Stimulated activated CD8-positive, alpha-beta memory T cell treated with anti-CD3 and anti-CD28 coated beads, Interleukin-4, amount 100 ng/mL, for 1 hour (primary cell): ENCODE results near the gene FZR1.
"Not testable (repeated sequence)": the region's sequence is repeated elsewhere in the genome, so short reads cannot be mapped to it uniquely, and the experiment has no call there.

Source experiments
- DNase-seq, 2 donors: peaks; one replicate each; pipeline ENCODE4 v3.0.0-alpha.2; 2020; ENCODE audit warnings: low read depth in 2 of 2, low spot score in 1 of 2

Gene FZR1

DNA sequence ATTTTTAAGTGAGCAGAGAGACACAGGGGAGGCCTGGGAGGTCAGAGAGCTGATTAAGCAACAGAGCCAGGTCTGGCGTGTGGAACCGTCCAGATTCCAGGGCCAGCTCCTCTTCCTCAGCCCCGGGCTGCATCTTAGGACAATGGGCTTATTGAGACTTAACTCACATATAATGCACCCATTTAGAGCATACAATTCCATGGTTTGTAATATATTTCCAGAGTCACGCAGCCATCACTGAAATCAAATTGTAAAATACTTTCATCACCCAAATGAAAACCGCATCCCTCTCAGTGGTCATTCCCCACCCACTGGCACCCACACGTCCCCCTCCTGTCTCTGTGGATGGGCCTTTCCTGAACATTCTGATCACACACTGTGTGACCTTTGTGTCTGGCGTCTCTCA is 64.5 kb downstream of the FZR1 start:
- DNase-seq: no peak

DNA sequence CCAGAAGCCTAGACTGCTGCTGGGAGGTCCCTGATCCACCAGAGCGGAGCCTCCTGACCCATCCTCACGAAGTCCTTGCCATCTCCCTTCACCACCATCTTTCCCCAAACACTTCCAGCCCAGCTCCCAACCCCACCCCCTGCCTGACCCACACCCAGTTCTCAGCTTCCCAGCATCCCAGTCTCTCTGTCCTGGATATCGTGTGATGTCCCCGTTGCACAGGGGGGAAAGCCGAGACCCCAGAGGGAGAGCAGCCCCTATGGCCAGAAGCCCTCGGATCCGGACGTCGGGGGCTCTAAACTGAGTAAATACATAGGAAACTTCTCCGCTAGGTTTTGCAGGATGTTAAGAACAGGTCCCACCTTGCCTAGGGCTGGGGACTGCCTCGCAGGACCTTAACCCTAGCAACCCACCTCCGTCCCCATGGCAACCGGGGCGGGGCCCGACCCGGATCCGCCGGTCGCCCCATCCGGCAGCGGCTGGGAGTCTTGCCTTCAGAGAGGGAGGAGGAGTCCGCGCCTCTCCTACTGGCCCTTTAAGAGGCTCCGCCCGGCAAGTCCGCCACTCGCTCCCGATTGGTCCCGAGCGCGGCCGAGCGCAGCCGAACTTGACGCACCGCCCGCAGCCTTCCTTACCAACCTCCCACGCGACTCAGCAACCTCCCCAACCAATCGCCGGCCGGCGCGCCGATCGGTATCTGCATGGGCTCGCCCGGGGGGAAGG is 66.2 kb downstream of the FZR1 start:
- peak; percentile 97 to 98 for DNase-seq

DNA sequence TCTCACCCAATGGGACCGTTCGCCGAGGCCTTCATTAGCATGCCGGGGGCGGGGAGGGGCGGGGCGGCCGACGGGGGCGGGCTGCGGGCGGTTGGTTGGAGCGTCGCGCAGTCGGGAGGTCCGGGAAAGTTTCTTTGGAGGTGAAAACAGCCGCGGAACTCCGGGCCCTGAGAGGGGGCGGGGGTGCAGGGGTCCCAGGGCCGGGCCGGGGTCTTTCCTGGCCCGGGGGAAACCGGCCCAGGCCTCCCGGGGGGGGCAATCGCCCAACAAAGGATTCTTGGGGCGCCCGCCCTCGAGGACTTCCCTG is 66.7 kb downstream of the FZR1 start, which contains the start of gene HMG20B:
Gene HMG20B, plus strand, starts transcription at position 90 of the 307 bp plus-strand sequence. CDS start 366 bp downstream, outside the sequence.
- DNase-seq: no peak

DNA sequence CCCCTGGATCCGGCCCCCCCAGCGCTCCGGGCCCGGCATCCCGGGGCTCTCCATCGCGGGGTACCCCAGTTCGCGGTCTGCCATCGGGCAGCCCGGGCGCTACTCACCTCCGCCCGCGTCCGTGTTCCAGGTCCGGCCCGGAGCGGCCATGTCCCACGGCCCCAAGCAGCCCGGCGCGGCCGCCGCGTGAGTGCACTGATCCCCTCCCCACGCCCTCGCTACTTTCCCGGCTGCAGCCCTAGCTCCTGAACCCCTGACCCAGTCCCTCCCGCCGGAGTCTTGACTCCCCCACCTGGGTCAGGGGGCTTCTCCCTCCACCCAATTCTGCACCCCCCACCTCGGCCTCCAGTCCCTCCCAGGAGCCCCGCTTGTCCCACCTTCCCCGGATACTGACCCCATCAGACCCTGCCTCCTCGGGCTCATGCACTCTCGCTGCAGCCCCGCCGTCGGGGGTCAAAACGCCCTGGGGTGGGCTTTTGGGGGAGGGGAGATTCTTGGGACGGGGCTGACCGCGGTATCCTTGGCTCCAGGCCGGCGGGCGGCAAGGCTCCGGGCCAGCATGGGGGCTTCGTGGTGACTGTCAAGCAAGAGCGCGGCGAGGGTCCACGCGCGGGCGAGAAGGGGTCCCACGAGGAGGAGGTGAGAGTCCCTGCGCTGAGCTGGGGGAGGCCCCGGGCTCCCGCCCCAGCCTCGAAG is 67.2 kb downstream of the FZR1 start:
- no peak for DNase-seq

DNA sequence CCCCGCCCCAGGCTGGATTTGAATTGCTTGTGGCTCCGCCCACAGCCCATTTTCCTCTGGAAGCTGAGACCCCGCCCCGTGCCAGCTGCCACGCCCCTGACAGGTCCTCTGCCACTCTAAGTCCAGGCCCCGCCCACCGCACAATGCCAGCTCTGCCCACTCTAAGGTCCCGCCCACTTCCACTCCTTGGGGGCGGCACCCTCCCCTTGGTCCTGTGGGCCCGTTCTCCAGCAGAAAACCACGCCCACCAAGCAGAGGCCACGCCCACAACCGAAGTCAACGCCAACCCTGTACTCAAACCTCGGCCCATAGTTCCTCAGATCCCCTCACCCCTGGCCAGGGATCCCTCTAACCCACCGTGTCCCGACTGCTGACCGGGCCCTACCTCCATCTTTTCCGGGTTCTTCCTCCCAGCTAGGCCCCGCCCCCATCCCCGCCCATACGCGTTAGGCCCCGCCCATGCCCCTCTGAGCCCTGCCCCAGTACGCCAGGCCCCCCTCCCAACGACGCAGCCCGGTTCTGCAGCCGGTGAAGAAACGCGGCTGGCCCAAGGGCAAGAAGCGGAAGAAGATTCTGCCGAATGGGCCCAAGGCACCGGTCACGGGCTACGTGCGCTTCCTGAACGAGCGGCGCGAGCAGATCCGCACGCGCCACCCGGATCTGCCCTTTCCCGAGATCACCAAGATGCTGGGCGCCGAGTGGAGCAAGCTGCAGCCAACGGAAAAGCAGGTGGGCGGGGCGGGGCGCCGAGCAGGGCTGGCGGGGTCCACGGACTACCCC is 67.9 kb downstream of the FZR1 start:
- peak in 1 of 2 donors; percentile 55 for DNase-seq

DNA sequence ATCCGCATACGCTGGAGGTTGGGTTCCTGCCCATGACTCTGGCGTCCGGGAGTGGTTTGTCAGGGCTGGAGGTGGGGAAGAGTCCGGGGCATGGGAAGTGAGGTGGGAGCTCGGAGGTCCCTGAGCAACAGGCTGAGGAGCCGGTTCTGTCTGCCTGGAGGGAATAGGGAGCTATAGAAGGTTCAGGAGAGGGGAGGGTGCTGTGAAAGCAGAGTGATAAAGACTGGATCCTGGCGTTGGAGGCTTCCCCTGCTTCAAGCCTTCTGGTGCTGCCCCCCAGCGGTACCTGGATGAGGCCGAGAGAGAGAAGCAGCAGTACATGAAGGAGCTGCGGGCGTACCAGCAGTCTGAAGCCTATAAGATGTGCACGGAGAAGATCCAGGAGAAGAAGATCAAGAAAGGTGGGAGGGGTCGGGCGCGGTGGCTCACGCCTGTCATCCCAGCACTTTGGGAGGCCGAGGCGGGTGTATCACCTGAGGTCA is 69.2 kb downstream of the FZR1 start:
- no peak for DNase-seq

DNA sequence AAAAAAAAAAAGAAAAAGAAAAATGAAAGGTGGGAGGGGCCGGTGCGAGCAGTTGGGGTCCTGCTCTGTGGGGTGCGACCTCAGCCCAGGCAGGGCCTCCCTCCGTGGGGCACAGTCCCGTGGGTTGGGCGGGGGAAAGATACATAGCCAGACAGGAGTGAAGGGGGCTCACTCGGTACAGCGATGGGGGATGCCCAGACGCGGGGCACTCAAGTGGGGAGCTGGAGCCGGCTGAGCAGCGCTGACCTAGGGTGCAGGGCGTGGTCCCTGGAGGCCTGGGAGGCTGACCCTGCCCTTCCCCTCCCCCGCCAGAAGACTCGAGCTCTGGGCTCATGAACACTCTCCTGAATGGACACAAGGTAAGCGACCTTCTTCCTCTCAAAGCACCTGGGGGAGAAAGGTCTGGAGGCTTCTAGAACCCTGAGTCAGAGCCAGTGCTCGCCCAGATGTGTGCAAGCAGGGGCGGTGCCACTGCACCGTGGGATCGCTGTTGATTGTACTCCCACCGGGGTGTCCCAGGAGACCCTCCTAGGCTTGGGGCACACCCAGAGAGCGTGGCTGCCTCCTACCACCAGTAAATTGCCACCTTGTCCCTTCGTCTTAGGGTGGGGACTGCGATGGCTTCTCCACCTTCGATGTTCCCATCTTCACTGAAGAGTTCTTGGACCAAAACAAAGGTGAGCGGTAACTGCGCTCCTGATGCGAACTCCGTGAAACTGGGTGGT is 70.0 kb downstream of the FZR1 start:
- DNase-seq: no peak

DNA sequence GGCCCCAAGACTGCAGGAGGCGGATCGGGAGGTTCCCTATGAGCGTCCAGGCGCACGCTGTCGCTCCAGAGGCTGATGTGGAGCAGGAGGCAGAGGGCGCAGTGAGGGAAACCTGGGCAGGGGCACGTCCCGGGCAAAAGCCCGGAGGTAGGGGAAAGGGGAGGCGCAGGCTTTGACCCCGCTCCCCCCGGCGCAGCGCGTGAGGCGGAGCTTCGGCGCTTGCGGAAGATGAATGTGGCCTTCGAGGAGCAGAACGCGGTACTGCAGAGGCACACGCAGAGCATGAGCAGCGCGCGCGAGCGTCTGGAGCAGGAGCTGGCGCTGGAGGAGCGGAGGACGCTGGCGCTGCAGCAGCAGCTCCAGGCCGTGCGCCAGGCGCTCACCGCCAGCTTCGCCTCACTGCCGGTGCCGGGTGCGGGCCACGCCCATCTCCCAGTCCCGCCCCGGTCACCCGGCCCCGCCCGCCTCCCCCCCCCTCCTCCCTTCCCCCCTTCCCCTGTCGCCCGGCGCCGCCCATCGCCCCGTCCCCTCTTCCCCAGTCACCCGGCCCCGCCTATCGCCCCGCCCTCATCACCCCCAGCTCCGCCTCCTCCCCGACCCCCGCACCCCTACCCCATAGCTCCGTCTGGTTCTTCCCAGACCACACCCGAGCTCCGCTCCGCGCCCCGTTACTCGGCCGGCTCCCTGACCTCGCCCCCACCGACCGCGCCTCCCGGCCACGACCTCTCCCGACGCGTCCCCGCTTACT is 70.8 kb downstream of the FZR1 start:
- no peak for DNase-seq

DNA sequence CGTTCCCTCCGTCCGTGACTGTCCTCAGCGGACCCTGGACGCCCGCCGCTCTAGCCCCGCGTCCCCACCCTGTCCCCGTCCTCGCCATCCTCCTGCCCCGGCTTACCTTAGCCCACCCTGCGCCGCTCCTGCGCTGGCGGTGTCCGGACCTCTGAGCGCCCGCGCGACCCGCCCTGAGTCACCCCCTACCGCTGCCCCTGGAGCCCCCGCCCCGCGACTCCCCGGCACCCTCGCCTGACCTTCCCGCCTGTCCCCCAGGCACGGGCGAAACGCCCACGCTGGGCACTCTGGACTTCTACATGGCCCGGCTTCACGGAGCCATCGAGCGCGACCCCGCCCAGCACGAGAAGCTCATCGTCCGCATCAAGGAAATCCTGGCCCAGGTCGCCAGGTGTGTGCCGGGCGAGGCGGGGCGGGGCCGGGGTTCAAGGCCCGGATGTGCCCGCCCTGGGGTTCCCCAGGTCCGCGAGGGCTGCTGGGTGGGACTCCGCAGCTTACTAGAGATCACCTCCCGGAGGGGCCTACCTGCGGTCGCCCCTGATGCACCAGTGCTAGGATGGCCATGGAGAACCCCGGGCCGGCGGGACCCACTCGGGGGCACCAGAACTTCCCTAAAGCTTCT is 71.7 kb downstream of the FZR1 start:
- no peak for DNase-seq

DNA sequence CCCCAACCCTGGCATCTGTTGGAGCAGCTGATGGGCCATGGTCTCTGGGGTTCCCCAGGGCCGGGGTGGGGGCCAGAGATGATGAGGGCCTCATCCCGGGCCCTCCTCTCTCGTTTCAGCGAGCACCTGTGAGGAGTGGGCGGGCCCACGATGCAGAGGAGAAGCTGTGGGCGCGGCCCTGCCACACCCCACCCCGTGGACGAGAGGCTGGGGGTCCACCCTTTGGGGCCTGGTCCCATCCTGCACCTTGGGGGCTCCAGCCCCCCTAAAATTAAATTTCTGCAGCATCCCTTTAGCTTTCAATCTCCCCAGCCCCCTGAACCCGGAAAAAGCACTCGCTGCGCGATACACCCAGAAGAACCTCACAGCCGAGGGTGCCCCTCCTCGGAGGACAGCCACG is 72.3 kb downstream of the FZR1 start:
- DNase-seq: no peak

DNA sequence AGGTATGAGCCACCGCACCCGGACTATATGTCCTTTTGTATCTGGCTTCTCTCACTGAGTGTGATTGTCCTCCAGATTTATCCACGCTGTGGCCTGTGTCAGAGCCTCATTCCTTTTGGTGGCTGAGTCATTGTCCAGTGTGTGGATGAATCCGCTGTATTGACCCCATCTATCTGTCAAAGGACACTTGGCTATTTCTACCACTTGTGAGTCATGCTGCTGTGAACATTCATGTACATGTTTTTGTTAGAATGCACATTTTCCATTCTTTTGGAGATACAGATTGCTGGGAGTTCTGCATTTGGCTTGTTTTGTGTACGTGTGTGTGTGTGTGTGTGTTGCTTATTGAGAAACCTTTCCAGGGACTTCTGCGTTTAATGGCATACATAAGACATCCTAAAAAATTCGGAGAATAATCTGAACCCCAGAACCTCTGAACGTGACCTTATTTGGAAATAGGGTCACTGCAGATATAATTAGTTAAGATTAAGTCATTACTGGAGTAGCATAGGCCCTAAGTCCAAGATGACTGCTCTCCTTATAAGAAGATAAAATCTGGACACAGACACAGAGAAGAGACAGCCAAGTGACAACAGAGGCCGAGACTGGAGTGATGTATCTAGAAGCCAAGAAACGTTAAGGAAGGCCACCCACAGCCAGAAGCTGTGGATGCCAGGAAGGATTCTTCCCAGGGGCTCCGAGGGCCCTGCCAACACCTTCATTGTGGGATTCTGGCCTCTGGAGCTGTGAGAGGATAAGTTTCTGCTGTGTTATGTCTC is 74.2 kb downstream of the FZR1 start:
- no peak for DNase-seq

DNA sequence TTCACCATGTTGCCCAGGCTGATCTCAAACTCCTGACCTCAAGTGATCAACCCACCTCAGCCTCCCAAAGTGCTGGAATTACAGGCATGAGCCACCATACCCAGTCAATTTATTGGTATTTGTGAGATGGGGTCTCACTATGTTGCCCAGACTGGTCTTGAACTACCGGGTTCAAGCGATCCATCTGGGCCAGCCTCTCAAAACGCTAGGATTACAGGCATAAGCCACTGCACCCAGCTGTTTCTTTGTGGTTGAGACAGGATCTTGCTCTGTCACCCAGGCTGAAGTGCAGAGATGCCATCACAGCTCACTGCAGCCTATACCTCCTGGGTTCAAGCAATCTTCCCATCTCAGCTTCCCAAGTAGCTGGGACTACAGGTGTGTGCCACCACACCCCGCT is 75.7 kb downstream of the FZR1 start:
- not testable (repeated sequence) for DNase-seq

DNA sequence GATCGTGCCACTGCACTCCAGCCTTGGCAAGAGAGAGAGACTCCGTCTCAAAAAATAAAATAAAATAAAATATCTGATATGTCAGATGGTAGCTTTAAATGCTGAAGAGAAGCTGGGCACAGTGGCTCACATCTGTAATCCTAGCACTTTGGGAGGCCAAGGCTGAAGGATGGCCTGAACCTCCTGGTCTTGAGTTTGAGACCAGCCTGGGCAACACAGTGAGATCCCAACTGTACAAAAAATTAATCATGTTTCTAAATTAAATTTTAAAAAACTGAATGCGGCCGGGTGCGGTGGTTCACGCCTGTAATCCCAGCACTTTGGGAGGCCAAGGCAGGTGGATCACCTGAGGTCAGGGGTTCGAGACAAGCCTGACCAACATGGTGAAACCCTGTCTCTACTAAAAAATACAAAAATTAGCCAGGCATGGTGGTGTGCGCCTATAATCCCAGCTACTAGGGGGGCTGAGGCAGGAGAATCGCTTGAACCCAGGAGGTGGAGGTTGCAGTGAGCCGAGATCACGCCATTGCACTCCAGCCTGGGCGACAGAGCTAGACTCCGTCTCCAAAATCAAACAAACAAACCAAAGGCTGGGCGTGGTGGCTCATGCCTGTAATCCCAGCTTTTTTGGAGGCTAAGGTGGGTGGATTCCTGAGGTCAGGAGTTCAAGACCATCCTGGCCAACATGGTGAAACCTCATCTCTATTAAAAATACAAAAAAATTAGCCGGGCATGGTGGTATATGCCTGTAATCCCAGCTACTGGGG is 78.1 kb downstream of the FZR1 start:
- not testable (repeated sequence) for DNase-seq

DNA sequence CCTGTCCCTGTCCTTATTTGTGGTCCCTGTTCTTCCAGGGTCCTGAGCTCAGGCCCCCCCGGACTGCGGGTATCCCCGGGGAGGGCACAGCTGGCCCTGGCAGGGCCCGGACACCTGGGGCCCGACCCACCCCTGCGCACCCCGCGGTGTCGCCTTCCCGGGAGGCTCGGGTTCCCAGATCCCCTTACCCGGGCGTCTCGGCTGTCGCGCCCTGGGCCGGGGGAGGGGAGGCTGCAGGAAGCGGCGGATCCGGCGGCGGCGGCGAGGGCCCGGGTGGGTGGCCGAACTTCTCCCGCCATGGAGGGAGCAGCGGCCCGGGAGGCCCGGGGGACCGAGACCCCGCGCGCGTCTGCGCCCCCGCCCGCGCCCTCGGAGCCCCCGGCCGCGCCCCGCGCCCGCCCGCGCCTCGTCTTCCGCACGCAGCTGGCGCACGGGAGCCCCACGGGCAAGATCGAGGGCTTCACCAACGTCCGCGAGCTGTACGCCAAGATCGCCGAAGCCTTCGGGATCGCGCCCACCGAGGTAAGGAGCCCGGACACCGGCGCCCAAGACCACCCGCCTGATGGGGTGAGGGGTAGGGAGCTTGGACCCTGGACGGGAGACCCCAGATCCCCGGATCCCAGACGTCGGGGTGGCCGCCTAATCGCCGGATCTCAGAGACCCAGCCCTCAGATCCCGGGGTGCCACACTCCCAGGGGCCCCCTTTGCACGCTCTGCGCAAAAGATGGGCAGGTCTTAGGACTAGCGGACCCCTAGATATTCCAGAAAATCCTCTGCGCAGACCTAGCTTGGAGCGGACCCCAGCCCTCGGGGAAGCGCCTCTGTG is 79.4 kb downstream of the FZR1 start, which contains the start of gene GIPC3:
Gene GIPC3, plus strand, starts transcription at position 178 of the 826 bp plus-strand sequence. Its CDS starts 120 bp downstream, at position 298.
- no peak for DNase-seq

DNA sequence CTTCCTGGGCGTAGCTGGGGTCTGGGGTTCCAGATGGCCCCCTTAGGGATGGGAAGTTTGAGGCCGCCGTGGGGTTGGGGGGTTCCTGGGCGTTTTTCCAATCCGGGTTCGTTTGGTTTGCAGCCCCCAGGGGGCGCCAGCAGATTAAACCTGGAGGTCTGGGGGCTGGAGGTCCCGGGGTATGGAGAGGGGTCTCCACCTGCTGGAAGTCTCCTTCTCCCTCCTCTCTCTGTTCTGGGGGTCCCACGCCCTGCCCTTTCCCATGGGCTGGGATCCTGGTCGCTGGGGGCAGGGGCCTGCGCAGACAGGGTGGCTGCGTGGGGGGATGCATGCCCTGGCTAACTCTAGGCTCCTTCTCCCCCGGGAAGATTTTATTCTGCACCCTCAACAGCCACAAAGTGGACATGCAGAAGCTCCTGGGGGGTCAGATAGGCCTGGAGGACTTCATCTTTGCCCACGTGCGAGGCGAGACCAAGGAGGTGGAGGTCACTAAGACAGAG is 80.1 kb downstream of the FZR1 start:
- DNase-seq: no peak

DNA sequence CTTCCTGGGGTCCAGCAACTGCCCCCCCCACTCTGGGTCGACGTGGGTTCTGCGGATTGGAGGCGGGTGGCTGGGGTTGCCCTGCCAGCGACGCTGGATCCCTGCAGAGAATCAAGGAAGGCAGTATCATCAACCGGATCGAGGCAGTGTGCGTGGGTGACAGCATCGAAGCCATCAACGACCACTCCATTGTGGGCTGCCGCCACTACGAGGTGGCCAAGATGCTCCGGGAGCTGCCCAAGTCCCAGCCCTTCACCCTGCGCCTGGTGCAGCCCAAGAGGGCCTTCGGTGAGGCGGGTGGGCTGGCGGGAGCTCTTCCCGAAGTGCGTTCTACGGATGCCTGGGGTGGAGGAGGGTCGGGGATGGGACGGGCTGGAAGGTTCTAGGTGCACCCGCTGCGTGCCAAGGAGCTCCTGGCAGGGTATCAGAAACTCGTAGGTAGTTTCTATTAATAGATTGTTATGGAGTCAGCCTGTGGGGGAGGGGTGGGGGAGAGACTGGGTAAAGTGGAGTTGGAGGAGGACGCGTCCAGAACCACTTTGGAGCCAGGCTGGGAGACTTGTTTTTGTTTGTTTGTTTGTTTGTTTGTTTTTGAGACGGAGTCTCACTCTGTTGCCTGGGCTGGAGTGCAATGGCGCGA is 80.7 kb downstream of the FZR1 start:
- no peak for DNase-seq
